GM12878 (cell line): Measurements from ENCODE around the gene FBXL3. TPM values are rescaled to one million over a fixed set of nuclear protein-coding genes. Genes with fewer than 3 reads are reported as not detected.

Experiments
- ATAC-seq: fragments of 200-7000 bp; cut with Tn5 transposase; 3 replicates; pipeline ENCODE4 v1.9.1; 2020; ENCODE audit warnings: mild to moderate bottlenecking, moderate library complexity
- BruUV-seq: library from RNA; stranded (reverse); fragments of 400-500 nt; replicated peaks from 2 replicates; lab custom pipeline; 2021; lab: Mats Ljungman, UMichigan
- CTCF ChIA-PET: fragments of 300-600 bp; sonication (Branson Sonifier 250); formaldehyde crosslinking; extraction: SDS; loops from one replicate; lab custom pipeline; 2021; ENCODE audit warnings: inconsistent platforms; lab: Yijun Ruan, JAX
- POLR2A ChIA-PET: fragments of 350-600 bp; formaldehyde crosslinking; extraction: SDS; loops from one replicate; lab custom pipeline; 2021; ENCODE audit warnings: inconsistent platforms; lab: Charles Lee
- RAD21 ChIA-PET: fragments of 300-600 bp; sonication (Branson Sonifier 250); formaldehyde crosslinking; loops from one replicate; lab custom pipeline; 2023; ENCODE audit warnings: antibody characterized with exemption; ENCODE audit not compliant: unreplicated experiment; lab: Charles Lee
- SMC1A ChIA-PET: fragments of 300-600 bp; sonication (Branson Sonifier 250); formaldehyde crosslinking; loops from one replicate; lab custom pipeline; 2023; ENCODE audit not compliant: unreplicated experiment, uncharacterized antibody; lab: Charles Lee
- DNase-seq: peaks from one replicate; pipeline ENCODE4 v3.0.0-alpha.2; 2011; ENCODE audit warnings: low read depth, low spot score
- FAIRE-seq: peaks from 3 replicates; lab custom pipeline; 2011; peaks lifted over from hg19 to GRCh38; lab: Jason Lieb, UNC
- H2AFZ ChIP-seq: 2 replicates; pipeline ENCODE4 v1.6.0; 2011; ENCODE audit warnings: low read depth, low read length, control low read depth; ENCODE audit not compliant: control insufficient read depth
- H3K27ac ChIP-seq: 2 replicates; pipeline ENCODE4 v1.5.1; 2011; ENCODE audit warnings: control low read depth; ENCODE audit not compliant: control insufficient read depth, insufficient read depth
- H3K27me3 ChIP-seq, 2 experiments: replicated peaks in 1 of 2; 2 replicates each; pipeline versions ENCODE4 v1.6.0 to v1.6.1; 2011; ENCODE audit warnings: low read length in 1 of 2; ENCODE audit not compliant: control insufficient read depth in 2 of 2, insufficient read depth in 2 of 2
- H3K36me3 ChIP-seq, 2 experiments: 2 replicates each; pipeline ENCODE4 v1.5.1; 2011; ENCODE audit warnings: low read length in 1 of 2; ENCODE audit not compliant: control insufficient read depth in 2 of 2, insufficient read depth in 2 of 2
- H3K4me1 ChIP-seq: 2 replicates; pipeline ENCODE4 v1.6.1; 2011; ENCODE audit warnings: mild to moderate bottlenecking, low read length, moderate library complexity, mixed read lengths; ENCODE audit not compliant: control insufficient read depth, insufficient read depth
- H3K4me2 ChIP-seq: 2 replicates; pipeline ENCODE4 v1.6.0; 2011; ENCODE audit warnings: control low read depth; ENCODE audit not compliant: control insufficient read depth, insufficient read depth
- H3K4me3 ChIP-seq: fragments of 200-600 bp; sonication (generic); 2 replicates; pipeline ENCODE4 v1.5.1; 2016
- H3K79me2 ChIP-seq: 2 replicates; pipeline ENCODE4 v1.6.0; 2011; ENCODE audit warnings: low read length; ENCODE audit not compliant: control insufficient read depth, insufficient read depth
- H3K9ac ChIP-seq: 2 replicates; pipeline ENCODE4 v1.8.0; 2011; ENCODE audit warnings: low read length, control low read depth, mixed read lengths; ENCODE audit not compliant: control insufficient read depth, insufficient read depth
- H3K9me3 ChIP-seq: replicated peaks from 3 replicates; pipeline ENCODE4 v1.5.1; 2011; ENCODE audit warnings: mild to moderate bottlenecking, low read length; ENCODE audit not compliant: control insufficient read depth, insufficient read depth
- H4K20me1 ChIP-seq: 2 replicates; pipeline ENCODE4 v1.6.0; 2011; ENCODE audit not compliant: control insufficient read depth, insufficient read depth
- CBX5 ChIP-seq: sonication (generic); IDR thresholded peaks from 2 replicates; pipeline ENCODE4 v1.6.1; 2016; ENCODE audit warnings: low read depth, moderate library complexity, mild to moderate bottlenecking, inconsistent platforms
- CHD2 ChIP-seq: IDR thresholded peaks from 2 replicates; pipeline ENCODE4 v1.6.1; 2011; ENCODE audit warnings: low read depth, low read length, improper control_type of control experiment, borderline replicate concordance
- DPF2 ChIP-seq: fragments of 450-650 bp; IDR thresholded peaks from 2 replicates; pipeline ENCODE4 v1.6.1; 2017; ENCODE audit warnings: mild to moderate bottlenecking
- FOXM1 ChIP-seq: IDR thresholded peaks from 2 replicates; pipeline ENCODE4 v1.6.1; 2012; ENCODE audit warnings: low read depth, mild to moderate bottlenecking, inconsistent platforms, low read length, moderate library complexity
- KLF5 ChIP-seq: fragments of 450-650 bp; IDR thresholded peaks from 2 replicates; pipeline ENCODE4 v1.6.1; 2014; ENCODE audit warnings: mild to moderate bottlenecking; ENCODE audit not compliant: partially characterized antibody
- NFXL1 ChIP-seq: fragments of 450-650 bp; IDR thresholded peaks from 2 replicates; pipeline ENCODE4 v1.6.1; 2017; ENCODE audit warnings: antibody characterized with exemption, mild to moderate bottlenecking, borderline replicate concordance
- NFYB ChIP-seq: IDR thresholded peaks from 2 replicates; pipeline ENCODE4 v1.6.1; 2011; ENCODE audit warnings: low read depth, mild to moderate bottlenecking, low read length, improper control_type of control experiment, moderate library complexity; ENCODE audit not compliant: insufficient read depth
- NR2C1 ChIP-seq: fragments of 450-650 bp; IDR thresholded peaks from 2 replicates; pipeline ENCODE4 v1.6.1; 2017; ENCODE audit warnings: antibody characterized with exemption, mild to moderate bottlenecking, moderate library complexity
- POLR2A ChIP-seq: IDR thresholded peaks from 2 replicates; pipeline ENCODE4 v1.6.1; 2011; ENCODE audit warnings: low read depth, mild to moderate bottlenecking, low read length
- POU2F2 ChIP-seq: IDR thresholded peaks from 3 replicates; pipeline ENCODE4 v1.6.1; 2011; ENCODE audit warnings: low read depth, mild to moderate bottlenecking, low read length, borderline replicate concordance
- SMAD1 ChIP-seq: fragments of 450-650 bp; IDR thresholded peaks from 2 replicates; pipeline ENCODE4 v1.6.1; 2018; ENCODE audit warnings: mild to moderate bottlenecking, low read depth; ENCODE audit not compliant: partially characterized antibody
- SREBF1 ChIP-seq: IDR thresholded peaks from 2 replicates; pipeline ENCODE4 v1.6.1; 2012; ENCODE audit warnings: mild to moderate bottlenecking, low read length
- ZBTB40 ChIP-seq: fragments of 450-650 bp; IDR thresholded peaks from 2 replicates; pipeline ENCODE4 v1.6.1; 2016; ENCODE audit warnings: mild to moderate bottlenecking, moderate library complexity, borderline replicate concordance
- WGBS: methylation state at CpG from one replicate; pipeline ENCODE4 v1.1.6; 2016; ENCODE audit warnings: low lambda C conversion rate; ENCODE audit not compliant: insufficient replicate concordance, insufficient coverage; ENCODE audit errors: missing lambda C conversion rate; 5-methylcytosine and 5-hydroxymethylcytosine counted together
- in situ Hi-C: fragments of 300-500 bp; cut with MboI; formaldehyde crosslinking; loops from 9 replicates; pipeline ENCODE4 v1.14.3; 2018; ENCODE audit warnings: mixed read lengths
- intact Hi-C: fragments of 100-400 bp; cut with micrococcal nuclease; formaldehyde crosslinking; loops from one replicate; pipeline ENCODE4 v1.14.2; 2022; ENCODE audit not compliant: unreplicated experiment
- polyA plus RNA-seq, 11 experiments: library from polyadenylated mRNA; depleted of rRNA in 4 of 11; unstranded in 6 of 11; stranded (reverse) in 5 of 11; fragments of >200 nt; fragmentation: Nextera tagmentation in 4 of 11; fragmentation: Illumina TruSeq in 1 of 11; extraction: Ambion mirVana in 4 of 11; extraction: Trizol in 1 of 11; gene quantifications; 1 replicate in 1 of 11; 2 replicates in 10 of 11; pipeline versions ENCODE4 v1.2.1 to v1.2.3, GENCODE V29; 2011 to 2016; ENCODE audit warnings: inconsistent platforms in 2 of 11, missing spikeins in 2 of 11, low read depth in 1 of 11
- total RNA-seq, 4 experiments: library from RNA; depleted of rRNA in 3 of 4; stranded (reverse); fragments of >200 nt in 3 of 4; fragmentation: Illumina TruSeq in 1 of 4; extraction: Trizol in 1 of 4; gene quantifications; 2 replicates each; pipeline versions ENCODE4 v1.2.1 to v1.2.3, GENCODE V29; 2013 to 2021

Gene FBXL3
- total and polyA plus RNA-seq, 10 of the 15 experiments (the other 5 are each of a cell fraction or from before 2014, with no cell fraction given) = 9.0 to 26.4 (median 19.7) TPM

- CTCF ChIA-PET = interaction anchor here (1.0 to 1.7 kb wide), 6 partner anchors 8 to 68 kb away, joined by 3 to 9 read pairs (median 4); no protein-coding TSS in a partner anchor
- POLR2A ChIA-PET = no interaction called here
- H3K4me2 ChIP-seq = no peak overlapping the region
Measured at GRCh38 chr13:76971851-76972829, 54.8 kb downstream of the FBXL3 start.

More at GRCh38 chr13:76971851-76972829, 54.8 kb downstream of the FBXL3 start:
- Histone ChIP-seq H3K36me3 (no peaks in the 10 kb centered on the region), H3K4me1 (no peaks in the 10 kb centered on the region), H4K20me1 (no peaks in the 10 kb centered on the region), H3K9ac (no peak overlapping the region), H3K79me2 (no peaks in the 10 kb centered on the region), H3K27me3 (peaks cover 0 to under 1% of the 10 kb centered on the region in 2 experiments; a peak in 1 of 4 replicates), H3K9me3 (no peaks in the 10 kb centered on the region), H3K4me3 (no peak overlapping the region), H3K27ac (no peak overlapping the region), H2AFZ (no peak overlapping the region)
- FAIRE-seq (no peak), DNase-seq (no peak), ATAC-seq (no peak)
- 44% methylated on average over 19 of the region's 19 CpGs for WGBS
- ChIA-PET SMC1A (interaction anchor here (0.6 to 1.2 kb wide), 3 partner anchors 16 to 69 kb away, joined by 3 to 5 read pairs (median 3); no protein-coding TSS in a partner anchor), RAD21 (interaction anchor here (1.7 kb wide), 1 partner anchor 68 kb away, joined by 6 read pairs; no protein-coding TSS in a partner anchor)
- in situ Hi-C loops (loop anchor here (10.0 kb wide), 1 partner anchor 1097 kb away; no protein-coding TSS in a partner anchor), intact Hi-C loops (no loop called here)
- no peak for TF ChIP-seq NR2C1
- no peak for TF ChIP-seq SREBF1
- no peak for TF ChIP-seq ZBTB40
- no peak for TF ChIP-seq SMAD1
- no peak for TF ChIP-seq POLR2A
- TF ChIP-seq CBX5 = no peak
- no peak for TF ChIP-seq CHD2
- TF ChIP-seq NFXL1 = no peak
- TF ChIP-seq DPF2 = no peak
- TF ChIP-seq POU2F2 = no peak
- no peak for TF ChIP-seq FOXM1
- TF ChIP-seq KLF5 = no peak
- TF ChIP-seq NFYB = no peak
- BruUV-seq = no TSS peak
